Measurements from ENCODE around the gene TBXA2R. TPM values are rescaled to one million over a fixed set of nuclear protein-coding genes. Genes with fewer than 3 reads are reported as not detected.

The TBXA2R gene
- total and polyA plus RNA-seq, 2 of the 4 experiments (the other 2 are of a cell fraction): 0.36 to 2.3 TPM

- dilution Hi-C loops (cut with HindIII; ENCODE audit: low sequenced_read_pairs, unreplicated experiment): no loop called here
- H4K20me1 ChIP-seq (ENCODE audit: insufficient read depth, low read length): peaks cover 36% of the 10 kb centered on the region
- ATAC-seq (ENCODE audit: low read depth): no peak
Observed at GRCh38 chr19:3550947-3551791, 55.5 kb downstream of the TBXA2R start.

More at GRCh38 chr19:3550947-3551791, 55.5 kb downstream of the TBXA2R start:
- in situ Hi-C loops (cut with MboI; ENCODE audit: low sequenced_read_pairs) (no loop called here), intact Hi-C loops (cut with micrococcal nuclease) (no loop called here)
- WGBS, 2 experiments (ENCODE audit: extremely low coverage in 2 of 2, insufficient read length in 1 of 2): 96% methylated on average over 21 of the region's 34 CpGs; no CpG with 5 or more reads in 1 of the 2 experiments
- no peak overlapping the region for H2AFZ ChIP-seq (replicated peaks; ENCODE audit: low read length, poor library complexity)
- POLR2A ChIA-PET (ENCODE audit: unreplicated experiment): no interaction called here
- H3K4me3 ChIP-seq (ENCODE audit: insufficient read depth, low read depth, low read length): no peak overlapping the region
- no peak overlapping the region for H2BK20ac ChIP-seq (ENCODE audit: low read depth, low read length)
- no peak overlapping the region for H3K4me2 ChIP-seq (ENCODE audit: low read depth, low read length)
- no peak for TF ChIP-seq RCOR1 (IDR thresholded peaks at IDR 0.05; ENCODE audit: insufficient replicate concordance, low read length)
- no peak overlapping the region for H3K4ac ChIP-seq (ENCODE audit: low read depth, low read length)
- H4K5ac ChIP-seq (ENCODE audit: low read depth, low read length): no peak overlapping the region
- DNase-seq: no peak
- BruUV-seq (replicated peaks): no TSS peak
- no peak overlapping the region for H2BK15ac ChIP-seq (ENCODE audit: low read depth, low read length)
- no peak overlapping the region for H3K56ac ChIP-seq (ENCODE audit: extremely low read depth, insufficient read depth, low read length)
- CTCF ChIA-PET: no interaction called here
- H3K27me3 ChIP-seq (ENCODE audit: control insufficient read depth, insufficient read depth, low read length): no peaks in the 10 kb centered on the region
- no peaks in the 10 kb centered on the region for H3K9me1 ChIP-seq (ENCODE audit: insufficient read depth, low read length)
- peaks cover 12% of the 10 kb centered on the region for H3K4me1 ChIP-seq (ENCODE audit: control insufficient read depth, insufficient read depth, low read length)
- no peak overlapping the region for H2BK5ac ChIP-seq (ENCODE audit: low read depth, low read length, poor library complexity, severe bottlenecking)
- no peak overlapping the region for H4K8ac ChIP-seq (ENCODE audit: low read depth in 2 of 2, low read length in 2 of 2)
- H2BK120ac ChIP-seq (ENCODE audit: low read depth, low read length): no peak overlapping the region
- no peak overlapping the region for H4K91ac ChIP-seq (ENCODE audit: insufficient read depth, low read depth, low read length)
- peaks cover 17% of the 10 kb centered on the region for H3K36me3 ChIP-seq (ENCODE audit: control insufficient read depth, insufficient read depth, low read length)
- H2AK9ac ChIP-seq (replicated peaks; ENCODE audit: low read depth, low read length, poor library complexity): no peak overlapping the region
- H3K18ac ChIP-seq (ENCODE audit: low read depth, low read length): no peak overlapping the region
- H3K27ac ChIP-seq (ENCODE audit: insufficient read depth, low read length): no peak overlapping the region
- H3K79me1 ChIP-seq (ENCODE audit: low read depth in 1 of 2, low read length in 2 of 2): peaks cover 24 to 52% of the 10 kb centered on the region in 2 experiments
- no peak overlapping the region for H3K23ac ChIP-seq (ENCODE audit: low read depth, low read length)
- H3K9ac ChIP-seq (ENCODE audit: low read depth, low read length): no peak overlapping the region
- no peak overlapping the region for H2AK5ac ChIP-seq (ENCODE audit: low read depth, low read length)
- no peaks in the 10 kb centered on the region for H3K9me3 ChIP-seq (ENCODE audit: control insufficient read depth, insufficient read depth, low read length)
- no peak overlapping the region for H3K14ac ChIP-seq (replicated peaks; ENCODE audit: low read depth, low read length)
